ENCODE data around the gene NCAM1.

DNA sequence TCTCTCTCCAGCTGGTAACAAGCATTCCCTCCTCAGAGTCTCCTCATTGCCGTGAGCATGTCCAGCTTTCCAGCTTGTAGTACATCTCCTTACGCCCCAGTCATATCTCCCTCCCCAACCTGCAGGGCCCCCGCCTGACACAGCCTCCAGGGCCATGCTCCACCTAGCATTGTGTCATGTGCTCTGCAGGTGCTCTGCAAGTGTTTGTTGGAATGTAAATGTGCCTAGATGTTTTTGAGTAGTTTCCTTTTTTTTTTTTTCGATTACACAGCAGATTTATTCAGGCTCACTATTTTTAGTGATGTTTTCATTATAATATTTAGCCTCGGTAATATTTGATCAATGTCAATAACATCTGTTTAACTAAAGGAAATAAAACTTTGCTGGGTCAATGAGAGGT lies 82.5 kb downstream of the NCAM1 start:
- TF ChIP-seq KLF13 (tag; IDR thresholded peaks at IDR 0.05; ENCODE audit: borderline replicate concordance, low read depth) (no peak), ZNF3 (CRISPR knock-in tag; IDR thresholded peaks at IDR 0.05) (no peak), POLR2A (conservative IDR thresholded peaks at IDR 0.05) (no peak), CC2D1A (IDR thresholded peaks at IDR 0.05) (no peak), MAZ (CRISPR knock-in tag; conservative IDR thresholded peaks at IDR 0.05 in 1 of 2, IDR thresholded peaks at IDR 0.05 in 1 of 2) (no peak), RFX7 (CRISPR knock-in tag; IDR thresholded peaks at IDR 0.05) (no peak), CTCF (IDR thresholded peaks at IDR 0.05 in 2 of 3, conservative IDR thresholded peaks at IDR 0.05 in 1 of 3; ENCODE audit: insufficient read depth in 2 of 3, low read depth in 1 of 3, low read length in 3 of 3) (no peak), ZFX (CRISPR knock-in tag; IDR thresholded peaks at IDR 0.05) (no peak), CCNT2 (IDR thresholded peaks at IDR 0.05; ENCODE audit: borderline replicate concordance, extremely low read depth, insufficient read length, low read depth, low read length) (no peak)
- TF ChIP-seq, protein P1, sequence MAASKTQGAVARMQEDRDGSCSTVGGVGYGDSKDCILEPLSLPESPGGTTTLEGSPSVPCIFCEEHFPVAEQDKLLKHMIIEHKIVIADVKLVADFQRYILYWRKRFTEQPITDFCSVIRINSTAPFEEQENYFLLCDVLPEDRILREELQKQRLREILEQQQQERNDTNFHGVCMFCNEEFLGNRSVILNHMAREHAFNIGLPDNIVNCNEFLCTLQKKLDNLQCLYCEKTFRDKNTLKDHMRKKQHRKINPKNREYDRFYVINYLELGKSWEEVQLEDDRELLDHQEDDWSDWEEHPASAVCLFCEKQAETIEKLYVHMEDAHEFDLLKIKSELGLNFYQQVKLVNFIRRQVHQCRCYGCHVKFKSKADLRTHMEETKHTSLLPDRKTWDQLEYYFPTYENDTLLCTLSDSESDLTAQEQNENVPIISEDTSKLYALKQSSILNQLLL (CRISPR knock-in tag; IDR thresholded peaks at IDR 0.05; ENCODE audit: borderline replicate concordance) = no peak

All from K562 (cell line).